IPS DF 4.7 (cell line): ENCODE data around the gene PTTG1IP.

Experiments used
- DNase-seq: peaks from one replicate; pipeline ENCODE4 v3.0.0-alpha.2; 2013; ENCODE audit warnings: low spot score; ENCODE audit errors: extremely low read depth

PTTG1IP gene

DNA sequence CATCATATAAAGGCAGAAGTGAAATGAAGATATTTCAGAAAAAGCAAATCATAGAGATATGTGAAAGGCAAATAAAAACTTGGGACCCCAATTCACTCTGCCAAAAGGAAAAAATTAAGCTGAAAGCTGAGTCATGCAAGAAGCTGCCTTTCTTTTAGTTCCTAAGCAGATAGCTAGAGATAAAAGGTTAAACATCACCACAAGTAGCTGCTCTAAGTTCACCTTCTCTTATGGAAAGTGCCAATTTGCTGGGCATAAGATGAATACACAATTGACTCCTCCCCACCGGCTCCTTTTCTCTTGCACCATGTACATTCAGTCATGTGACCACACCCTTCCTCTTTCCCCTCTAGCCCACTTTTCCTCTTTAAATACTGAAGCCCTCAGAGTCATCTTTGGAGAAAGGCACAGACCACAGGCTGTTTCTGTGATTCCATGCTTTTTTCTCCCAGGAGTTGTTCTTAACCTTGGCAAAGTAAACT is 50.3 kb downstream of the PTTG1IP start:
- no peak for DNase-seq

DNA sequence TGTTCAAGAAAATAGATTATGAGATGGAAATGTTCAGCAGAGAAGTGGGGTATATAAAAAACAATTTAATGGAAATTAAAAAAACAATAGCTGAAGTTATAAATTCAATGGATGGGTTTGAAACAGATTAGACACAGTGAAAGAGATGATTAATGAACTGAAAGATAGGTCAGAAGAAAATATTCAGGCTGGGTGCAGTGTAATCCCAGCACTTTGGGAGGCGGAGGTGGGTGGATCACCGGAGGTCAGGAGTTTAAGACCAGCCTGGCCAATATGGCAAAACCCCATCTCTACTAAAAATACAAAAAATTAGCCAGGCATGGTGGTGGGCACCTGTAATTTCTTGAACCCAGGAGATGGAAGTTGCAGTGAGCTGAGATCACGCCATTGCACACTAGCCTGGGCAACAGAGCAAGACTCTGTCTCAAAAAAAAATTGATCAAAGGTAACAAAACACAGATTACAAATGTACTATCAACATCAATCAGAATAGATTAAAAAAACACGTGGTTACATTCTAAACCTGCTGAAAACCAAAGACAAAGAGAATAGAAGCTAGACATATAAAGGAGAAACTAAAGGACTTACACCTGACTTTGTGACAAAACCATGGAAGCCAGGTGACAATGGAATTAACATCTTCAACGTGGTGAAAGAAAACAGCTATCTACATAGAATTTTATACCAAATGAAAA is 50.9 kb downstream of the PTTG1IP start:
- DNase-seq: no peak

DNA sequence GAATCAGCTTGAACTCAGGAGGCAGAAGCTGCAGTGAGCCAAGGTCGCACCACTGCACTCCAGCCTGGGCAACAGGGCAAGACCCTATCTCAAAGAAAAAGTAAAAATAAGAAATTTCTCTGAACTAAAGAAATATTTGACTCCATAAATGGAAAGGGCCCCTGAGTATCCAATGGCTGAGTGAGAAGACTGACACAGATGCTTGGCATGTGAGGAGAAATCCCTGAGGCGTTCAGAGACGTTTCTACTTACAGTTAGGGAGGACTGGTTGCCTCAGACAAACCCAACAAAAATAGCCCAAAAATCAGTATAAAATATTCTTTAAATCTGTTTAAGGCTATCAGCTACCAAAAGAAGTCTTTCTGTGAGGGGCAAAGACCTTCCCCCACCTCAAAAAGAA is 52.6 kb downstream of the PTTG1IP start:
- no peak for DNase-seq

DNA sequence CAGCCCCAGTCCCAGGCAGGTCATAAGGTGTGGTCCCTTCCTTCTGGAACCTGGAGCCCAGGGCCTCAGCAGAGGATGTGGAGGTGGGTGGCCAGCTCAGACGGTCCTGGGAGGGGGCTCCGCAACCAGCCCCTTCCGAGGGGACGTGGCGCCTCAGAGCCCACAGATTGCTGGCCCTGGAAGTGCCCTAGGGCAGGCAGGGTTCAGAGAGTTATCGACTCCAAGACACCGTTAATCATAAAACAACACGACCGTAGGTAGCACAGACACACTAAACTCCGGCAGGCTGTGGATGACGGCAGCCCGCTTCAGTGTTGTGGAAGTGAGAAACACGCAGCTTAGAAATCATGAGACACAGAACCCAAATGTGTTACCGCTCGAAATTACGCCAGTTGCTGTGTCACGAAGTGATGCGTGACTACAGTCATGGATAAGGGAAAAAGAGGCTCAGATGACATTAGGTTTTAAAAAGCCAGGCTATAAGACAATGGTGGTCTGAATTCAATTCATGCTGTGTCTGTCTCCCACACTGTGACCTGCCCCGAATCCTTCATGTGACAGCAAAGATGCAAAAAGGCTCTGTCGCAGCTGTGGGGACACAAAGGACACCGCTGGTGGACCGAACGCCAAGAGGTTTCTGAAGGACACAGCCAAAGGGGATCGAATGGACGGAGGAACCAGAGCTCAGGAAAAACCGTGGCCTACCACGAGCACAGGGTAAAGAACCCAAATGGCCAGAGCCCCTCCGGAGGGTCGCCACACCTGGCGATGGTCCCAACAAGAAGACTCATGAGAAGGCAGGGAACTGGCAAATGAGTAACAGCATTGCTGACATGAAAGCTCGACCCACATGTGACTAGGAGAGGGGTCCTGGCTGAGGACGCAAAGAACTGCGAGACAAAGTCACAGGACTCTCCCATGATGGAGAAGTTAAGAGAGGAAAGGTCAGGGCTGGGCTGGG is 53.9 kb downstream of the PTTG1IP start:
- no peak for DNase-seq

DNA sequence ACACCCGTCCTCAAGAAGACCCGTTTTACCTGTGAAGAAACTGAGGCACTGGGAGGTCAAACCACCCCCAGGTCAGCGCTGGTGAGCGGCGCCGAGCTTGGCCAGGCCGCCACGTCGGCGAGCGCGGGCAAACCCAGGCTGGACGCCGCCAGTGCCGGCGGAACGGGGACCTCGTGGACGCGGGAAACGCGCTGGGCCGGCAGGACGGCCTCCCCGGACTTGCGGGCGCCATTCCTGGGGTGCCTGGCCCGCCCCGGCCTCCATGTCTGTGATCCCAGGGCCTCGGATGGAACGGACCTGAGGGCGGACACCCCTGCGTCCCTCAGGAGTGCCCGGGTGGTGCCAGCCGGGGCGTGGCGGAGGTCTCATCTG is 54.9 kb downstream of the PTTG1IP start:
- no peak for DNase-seq

DNA sequence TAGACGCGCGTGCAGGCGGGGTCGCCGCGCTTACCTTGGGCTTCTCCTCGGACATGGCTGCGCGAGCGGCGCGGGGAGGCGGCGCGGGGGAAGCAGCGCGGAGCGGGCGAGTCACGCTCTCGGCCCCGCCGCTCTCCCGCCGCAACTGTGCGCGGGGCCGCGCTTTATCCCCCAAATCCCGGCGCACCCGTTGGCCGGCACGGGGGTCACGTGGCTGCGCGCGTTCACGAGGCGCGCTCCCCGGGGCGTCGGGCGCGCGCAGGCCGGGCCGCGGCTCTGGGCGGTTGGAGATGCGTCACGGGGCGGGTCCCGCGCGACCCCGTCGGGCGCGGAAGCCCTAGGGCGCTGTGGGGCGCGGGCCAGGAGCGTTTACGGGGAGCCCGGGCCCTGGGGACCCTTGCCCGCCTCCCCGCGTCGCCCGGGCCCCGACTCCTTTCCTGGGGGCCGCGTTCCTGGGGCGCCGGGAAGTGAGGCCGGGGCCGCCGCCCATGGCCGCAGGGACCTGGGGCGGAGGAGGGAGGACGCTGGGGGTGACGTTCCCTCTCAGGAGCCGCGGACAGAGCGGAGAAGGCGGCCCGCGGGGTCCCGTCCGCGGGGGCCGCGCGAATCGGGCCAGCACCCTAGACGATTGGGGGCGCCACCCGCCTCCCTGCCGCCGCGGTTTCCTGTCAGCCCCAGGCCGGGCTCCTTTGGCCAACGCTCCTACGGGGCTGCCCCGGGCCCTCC is 55.4 kb downstream of the PTTG1IP start, which contains the start of gene SUMO3:
SUMO3 (minus strand) TSS at position 149 of the 726 bp plus-strand sequence; CDS start at position 55, 94 bp downstream.
- DNase-seq: no peak

DNA sequence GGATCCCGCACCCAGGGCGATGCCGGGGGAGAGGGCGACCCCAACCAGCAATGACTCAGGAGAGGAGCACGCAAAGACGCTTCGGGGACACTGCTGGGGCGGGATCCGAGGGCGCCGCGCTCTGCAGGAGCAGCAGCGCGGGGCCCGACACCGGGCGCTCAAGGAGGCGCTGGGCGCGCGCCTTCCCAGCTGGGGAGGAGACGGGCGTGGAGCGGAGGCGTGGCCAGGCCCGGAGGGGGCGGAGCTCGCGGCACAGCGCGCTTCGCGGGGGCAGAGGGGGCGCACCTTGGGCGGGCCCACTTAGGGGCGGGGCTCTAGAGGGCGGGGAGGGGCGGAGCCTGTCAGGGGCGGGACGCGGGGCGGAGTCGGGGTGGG is 56.0 kb downstream of the PTTG1IP start:
- DNase-seq: no peak

DNA sequence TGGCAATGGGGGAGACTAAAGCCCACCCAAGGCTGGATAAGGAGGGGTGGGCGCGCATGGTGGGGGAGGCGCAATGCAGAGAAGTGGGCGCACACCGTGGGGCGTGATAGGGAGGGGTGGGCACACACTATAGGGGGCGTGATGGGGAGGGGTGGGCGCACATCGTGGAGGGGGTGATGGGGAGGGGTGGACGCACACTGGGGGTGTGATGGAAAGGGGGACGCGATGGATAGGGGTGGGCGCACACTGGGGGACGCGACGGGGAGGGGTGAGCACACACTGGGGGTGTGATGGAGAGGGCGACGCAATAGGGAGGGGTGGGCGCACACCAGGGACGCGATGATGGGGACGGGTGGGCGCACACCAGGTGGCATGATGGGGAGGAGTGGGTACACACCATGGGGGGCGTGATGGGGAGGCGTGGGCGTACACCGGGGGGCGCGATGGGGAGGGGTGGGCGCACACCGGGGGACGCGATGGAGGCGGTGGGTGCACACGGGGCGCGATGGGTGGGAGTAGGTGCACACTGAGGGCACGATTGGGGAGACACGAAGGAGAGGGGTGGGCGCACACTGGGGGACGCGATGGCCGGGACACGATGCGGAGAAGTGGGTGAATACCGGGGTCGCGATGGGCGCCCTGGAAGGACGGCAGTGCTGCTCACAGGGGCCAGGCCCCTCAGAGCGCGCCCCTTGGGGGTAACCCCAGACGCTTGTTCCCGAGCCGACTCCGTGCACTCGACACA is 56.6 kb downstream of the PTTG1IP start:
- DNase-seq: no peak

DNA sequence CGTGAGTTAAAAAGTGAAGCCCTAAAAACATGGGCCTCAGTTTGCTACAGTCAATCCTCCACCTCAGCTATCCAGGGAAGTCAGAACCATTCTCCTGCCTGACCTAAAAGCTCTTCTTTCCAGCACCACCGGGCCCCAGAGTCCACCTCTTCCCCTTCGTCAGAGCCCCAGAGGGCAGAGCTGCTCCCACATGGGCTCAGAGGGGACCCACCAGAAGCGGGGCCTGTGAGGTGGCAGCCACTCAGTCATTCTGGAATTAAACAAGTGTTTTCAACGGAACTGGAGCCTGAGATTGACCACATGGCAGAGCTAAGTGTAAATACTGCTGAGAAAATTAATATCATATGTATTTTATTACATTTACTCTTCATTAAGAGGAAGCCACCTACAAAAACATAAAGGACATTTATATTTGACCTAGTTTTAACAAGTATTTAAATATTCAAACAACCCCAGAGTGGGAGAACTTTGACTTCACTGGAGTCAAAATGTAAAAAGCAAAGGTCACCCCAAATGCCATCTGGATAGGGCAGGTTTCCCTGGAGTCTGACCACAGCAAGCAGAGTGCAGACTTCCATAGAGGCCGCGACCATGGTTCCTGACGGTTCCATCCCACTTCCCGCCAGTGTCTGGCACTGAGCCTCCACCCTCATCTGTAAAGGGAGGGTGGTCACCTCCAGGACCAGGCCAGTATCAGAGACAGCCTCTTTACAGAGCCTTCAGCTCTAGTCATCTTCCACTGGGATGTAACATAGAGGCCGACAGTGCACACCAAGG is 57.5 kb downstream of the PTTG1IP start:
- no peak for DNase-seq

DNA sequence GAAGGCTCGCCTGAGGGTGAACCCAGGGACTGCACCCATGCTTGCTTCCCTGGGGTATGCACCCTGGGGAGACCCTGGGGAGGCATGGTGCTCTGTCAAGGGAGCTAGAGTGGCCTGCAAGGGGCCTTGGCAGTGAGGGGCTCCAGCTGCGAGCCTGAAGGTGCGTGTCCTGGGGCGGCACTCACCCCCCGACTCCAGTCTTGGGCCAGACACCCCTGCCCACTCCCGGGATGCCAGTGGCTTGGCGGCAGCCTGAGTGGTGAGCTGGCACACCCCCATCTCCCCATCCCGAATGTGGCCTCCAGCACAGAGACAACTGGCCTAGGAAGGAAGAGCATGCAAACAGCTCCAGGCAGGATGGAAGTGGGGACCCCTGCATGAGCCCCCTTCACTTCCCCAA is 58.3 kb downstream of the PTTG1IP start:
- DNase-seq: no peak

DNA sequence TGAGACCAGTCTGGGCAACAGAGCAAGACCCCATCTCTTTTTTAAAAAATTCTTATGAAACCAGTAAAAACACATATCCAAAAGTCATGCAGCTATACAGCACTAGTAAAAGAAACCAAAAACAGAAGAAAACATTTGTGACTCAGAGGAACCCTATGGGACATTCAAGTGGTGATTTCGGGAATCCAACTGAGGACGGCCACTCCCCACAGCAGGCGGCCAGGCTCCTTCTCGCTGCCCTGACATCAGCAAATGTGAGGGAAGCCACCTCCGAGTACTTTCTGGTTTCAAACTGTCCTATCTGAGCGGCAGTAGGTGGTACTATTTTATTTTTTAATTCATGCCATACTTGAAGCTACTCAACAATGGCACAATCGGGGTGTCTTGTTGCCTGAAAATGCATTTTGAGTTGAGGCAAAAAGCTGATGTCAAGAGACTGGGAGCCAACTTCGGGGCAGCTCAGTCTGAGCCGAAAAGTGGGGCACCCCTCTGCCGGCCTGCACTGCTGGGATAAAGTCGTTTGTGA is 58.9 kb downstream of the PTTG1IP start:
- no peak for DNase-seq

DNA sequence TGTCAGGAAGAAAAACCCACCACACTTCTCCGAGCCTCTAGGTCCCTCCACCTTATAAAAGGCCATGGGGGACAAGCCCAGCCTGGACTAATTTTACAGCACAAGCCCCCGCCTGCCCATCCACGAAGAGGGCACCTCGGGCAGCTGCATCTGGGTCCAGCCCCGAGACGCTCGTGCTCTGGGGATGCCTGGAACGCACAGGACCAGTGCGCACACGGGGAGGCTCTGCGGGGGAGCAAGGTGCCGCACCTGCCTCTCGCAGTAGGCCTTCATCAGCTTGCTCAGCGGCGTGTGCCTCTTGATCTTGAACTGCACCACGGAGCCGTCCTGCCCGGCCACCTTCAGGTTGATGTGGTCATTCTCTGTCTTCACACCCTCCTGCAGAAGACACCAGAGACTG is 59.8 kb downstream of the PTTG1IP start:
- DNase-seq: no peak

DNA sequence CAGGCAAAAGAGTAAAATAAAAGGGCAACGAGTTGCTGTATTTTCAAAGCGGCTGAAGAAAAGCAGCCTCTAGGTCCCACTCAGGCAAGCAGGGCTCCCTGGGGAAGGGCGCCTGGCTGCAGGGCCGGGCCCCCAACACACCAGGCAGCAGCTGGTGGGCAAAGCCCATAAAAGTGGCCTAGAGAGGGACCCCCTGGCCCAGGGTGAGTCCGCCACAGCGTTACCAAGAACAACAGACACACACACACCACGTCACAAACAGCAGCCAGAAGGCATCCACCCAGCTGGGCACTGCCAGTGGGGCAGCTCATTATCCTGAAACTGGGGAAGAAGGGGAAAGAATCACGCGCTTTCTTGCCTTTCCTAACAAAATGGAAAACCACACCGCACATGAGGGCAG is 60.3 kb downstream of the PTTG1IP start:
- DNase-seq: no peak

DNA sequence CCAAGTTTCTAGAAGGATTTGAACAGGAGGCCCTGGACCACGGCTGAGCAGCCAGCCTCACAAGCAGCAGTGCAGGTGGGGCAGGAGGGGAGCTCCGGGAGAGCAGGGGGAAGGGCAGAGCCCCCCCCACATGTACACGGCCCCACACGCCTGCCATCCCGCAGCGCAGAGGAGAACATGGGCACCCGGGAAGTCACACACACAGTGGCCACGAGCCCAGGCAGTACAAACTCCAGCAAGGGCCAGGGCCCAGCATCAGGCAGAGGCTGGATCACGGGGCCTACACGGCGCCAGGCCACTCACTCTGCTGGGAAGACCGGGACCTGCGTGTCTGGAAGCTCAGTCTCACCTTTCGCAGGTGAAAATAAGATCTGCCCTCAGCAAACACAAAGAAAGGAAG is 60.9 kb downstream of the PTTG1IP start:
- no peak for DNase-seq

DNA sequence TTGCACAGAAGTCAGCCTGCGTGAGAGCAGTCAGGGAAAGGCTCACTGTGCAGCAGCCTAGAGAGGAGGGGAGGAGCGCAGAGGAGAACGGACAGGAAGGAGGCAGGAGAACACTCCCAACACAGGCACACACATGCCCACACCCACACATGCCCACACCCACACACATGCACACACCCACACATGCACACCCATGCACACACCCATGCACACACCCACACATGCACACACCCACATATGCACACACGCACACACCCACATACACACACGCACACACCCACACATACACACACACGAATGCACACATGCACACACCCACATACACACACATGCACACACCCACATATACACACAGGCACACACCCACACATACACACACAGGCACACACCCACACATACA is 62.7 kb downstream of the PTTG1IP start:
- DNase-seq: no peak

DNA sequence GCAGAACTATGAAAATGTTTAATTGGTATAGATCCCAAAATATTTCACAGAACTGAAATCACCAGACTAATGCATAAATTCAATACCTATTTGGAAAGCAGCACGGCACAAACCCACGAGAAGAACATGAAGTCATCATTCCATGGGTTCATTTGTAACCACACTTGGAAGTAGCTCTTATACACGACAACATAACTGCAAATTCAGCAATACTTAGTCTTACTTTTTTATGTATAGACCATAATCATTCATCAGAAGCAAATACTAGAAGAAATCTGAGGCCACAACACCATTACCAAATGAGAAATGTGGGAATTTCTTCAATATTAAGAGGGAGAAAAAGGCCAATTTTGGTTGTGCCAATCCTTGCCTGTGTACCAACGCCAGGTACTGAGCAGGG is 67.6 kb downstream of the PTTG1IP start:
- DNase-seq: no peak

DNA sequence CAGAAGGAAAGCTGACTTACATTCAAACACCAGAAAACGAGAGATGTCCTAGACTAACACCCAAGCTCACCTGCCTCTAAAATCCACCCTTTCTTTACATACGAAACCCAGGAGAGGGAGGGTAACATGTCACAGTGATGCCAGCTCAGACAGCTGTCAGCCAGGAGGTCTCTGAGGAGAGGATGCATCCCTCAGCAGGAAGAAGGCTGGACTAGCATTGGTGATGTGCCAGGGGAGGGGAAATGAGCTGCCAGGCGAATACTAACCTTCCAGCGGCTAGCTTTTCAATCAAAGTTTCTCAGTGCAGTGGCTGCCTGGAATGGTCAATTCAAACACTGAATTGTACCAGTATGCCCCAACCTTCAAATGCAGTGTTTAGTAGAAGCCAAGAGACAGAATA is 68.3 kb downstream of the PTTG1IP start:
- DNase-seq: no peak

DNA sequence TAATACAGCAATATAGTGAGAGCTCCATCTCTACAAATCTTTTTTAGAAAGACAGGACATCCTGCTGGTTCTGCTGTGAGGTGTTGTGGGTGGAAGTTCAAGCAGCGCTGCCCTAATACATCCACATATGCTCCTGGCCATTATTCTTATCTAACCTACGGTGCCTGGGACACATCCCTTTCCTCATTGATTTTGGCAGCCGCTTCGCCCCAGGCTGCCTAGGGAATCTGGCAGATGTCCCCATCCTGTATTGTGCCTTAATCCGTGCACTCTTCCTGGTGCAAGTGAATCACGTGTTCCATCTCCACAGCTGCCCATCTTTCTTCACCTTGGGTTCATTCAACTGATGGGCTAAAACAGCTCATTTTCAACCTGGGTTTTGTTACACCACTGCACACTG is 68.7 kb downstream of the PTTG1IP start:
- no peak for DNase-seq

DNA sequence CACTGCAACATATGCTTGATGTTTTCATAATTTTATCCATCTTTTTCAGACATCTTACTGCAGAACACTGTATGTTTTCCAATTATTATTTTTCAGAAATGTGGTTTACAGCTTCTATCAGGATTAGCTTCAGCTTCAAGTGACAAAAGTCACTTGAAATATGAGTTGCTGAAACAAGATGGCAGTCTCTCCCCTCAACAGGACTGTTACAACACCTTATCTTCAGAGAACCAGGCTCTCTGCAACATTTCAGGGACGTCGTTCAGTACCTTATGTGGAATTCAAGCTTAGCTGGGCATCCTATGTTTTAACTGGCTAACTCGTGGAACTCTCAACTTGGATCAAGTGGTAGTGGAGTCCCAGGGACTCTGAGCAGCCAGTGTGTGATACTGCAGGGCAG is 69.8 kb downstream of the PTTG1IP start:
- DNase-seq: no peak
